HG02885 (cell line): Measurements from ENCODE around the gene NMUR2.
A peak's percentile ranks its signal among the peaks of the same experiment; 100 is the strongest.

Experiments
- ATAC-seq: cut with Tn5 transposase; IDR thresholded peaks from one replicate; pipeline ENCODE4 v1.9.1; 2021; ENCODE audit warnings: mild to moderate bottlenecking; ENCODE audit not compliant: unreplicated experiment, poor library complexity

Gene NMUR2

GRCh38 chr5:152405145-152405544 lies at the start of gene NMUR2:
TSS of gene NMUR2 (minus strand) at chr5:152405279. CDS start at chr5:152405113, 166 bp downstream.
- no peak for ATAC-seq

- no peak for ATAC-seq
Observed at GRCh38 chr5:152443935-152444334, 38.9 kb upstream of the NMUR2 start.

GRCh38 chr5:152439791-152440190 lies 34.7 kb upstream of the NMUR2 start:
- no peak for ATAC-seq

DNA sequence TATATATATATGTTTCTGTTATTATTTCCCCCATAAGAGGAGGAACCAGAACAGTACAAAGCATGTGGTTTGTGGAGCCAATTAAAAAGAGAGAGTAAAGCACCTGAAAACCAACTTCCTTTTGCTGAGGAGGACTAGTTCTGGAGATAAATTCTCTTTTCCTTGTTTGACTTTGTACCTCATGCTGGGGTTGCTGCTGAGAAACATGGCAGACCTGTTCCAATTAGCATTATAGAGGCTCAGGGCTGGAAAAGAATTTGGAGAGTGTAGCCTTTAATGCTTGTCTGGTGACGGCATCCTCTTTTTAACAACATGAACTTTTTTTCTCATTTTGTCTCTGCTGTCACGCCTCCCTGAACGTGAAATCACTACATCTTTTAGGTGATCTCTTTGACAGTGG lies 32.8 kb upstream of the NMUR2 start:
- no peak for ATAC-seq

DNA sequence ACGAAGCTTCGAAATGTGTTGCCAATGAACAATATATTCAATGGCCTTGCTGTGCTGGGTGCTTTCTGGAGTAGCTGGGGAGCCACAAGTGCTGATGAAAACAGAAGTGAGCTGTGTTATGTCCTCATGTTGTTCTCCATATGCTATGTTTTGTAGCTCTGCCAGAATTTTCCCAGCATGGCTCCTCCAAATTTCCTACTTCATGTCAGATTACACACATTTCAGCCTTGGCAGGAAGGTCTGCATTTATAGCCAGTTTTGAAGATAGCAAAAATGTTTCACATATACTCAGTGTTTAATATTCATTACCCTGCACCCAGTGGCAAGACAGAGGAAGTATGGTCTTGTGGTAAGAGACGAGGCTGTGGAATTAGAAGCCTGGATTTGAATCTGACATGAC lies 22.6 kb upstream of the NMUR2 start:
- ATAC-seq: no peak

GRCh38 chr5:152425083-152425482 lies 20.0 kb upstream of the NMUR2 start:
- no peak for ATAC-seq

GRCh38 chr5:152424501-152424900 lies 19.4 kb upstream of the NMUR2 start:
- no peak for ATAC-seq

GRCh38 chr5:152422081-152422480 lies 17.0 kb upstream of the NMUR2 start:
- ATAC-seq: no peak

GRCh38 chr5:152412129-152412528 lies 7.0 kb upstream of the NMUR2 start:
- no peak for ATAC-seq

DNA sequence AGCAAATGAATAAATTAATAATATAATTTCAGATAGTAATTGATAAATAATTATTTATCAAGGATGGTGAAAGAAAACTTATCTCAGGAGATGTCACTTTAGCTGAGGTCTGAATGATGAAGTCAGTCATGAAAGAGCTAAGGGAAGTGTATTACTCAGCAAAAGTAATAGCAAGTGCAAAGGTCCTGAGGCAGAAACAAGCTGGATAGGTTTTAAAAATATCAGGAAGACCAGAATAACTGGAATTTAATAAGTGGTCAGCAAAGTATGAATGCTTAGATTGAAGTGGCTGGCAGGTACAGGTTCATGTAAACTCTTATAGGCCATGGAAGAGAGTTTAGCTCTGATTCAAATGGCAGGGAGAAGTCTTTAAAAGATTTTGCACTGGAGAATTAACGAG lies 1.0 kb upstream of the NMUR2 start:
- ATAC-seq: no peak

GRCh38 chr5:152404494-152404893 lies 585 bp downstream of the NMUR2 start:
- ATAC-seq: no peak

GRCh38 chr5:152403046-152403445 lies 2.0 kb downstream of the NMUR2 start:
- no peak for ATAC-seq

DNA sequence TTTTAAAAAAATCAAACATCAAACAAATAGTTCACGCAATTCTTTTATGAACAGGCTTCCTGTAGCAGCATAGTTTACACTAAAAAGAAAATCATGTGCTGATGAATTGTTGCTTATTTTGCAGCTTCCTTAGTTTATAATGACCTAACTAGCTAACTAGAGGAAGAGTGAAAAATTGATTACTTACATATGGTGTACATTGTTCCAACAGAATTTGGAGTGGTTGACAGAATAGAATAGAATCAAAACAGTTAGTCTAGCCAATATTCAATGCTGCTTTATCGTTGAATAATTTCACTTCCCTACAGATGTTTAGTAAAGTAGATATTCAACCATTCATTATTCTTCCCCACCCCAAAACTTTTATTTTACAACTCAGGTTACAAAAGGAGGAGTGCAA lies 4.2 kb downstream of the NMUR2 start:
- ATAC-seq: no peak

DNA sequence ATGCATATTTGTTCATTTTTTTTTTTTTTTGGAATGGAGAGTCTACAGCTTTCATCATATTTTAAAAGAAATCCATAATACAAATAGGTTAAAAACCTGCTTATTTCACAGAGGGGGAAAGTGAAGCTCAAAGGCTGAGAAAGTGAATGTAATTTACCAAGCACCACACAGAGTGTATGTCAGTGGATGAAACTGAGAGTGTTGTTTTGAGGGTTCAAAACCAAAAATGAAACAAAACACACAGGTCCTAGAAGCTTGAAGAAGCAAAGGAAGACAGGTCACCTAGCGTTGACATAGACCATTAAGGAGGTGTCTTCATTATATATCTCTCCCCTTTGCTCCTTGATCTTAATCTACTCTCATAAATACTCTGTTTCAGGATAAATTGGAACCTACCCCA lies 7.5 kb downstream of the NMUR2 start:
- ATAC-seq: peak; percentile 92

DNA sequence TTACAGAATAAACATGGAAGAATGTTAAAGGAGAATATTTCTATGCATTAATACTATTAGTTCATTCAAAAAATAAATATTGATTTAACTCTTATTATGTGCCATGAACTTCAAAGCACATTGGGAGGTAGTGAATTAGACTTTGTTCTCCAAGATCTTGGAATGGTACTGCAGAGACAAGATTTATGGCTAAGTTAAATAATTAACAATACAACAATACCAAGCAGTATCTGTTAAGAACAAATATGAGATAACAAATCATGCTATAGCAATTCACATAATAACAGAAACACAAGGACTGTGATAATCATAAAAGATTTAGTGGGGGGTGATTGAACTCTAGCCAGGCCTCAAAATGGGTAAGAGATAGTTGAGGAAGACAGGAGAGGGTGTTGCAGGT lies 11.6 kb downstream of the NMUR2 start:
- ATAC-seq: no peak

- ATAC-seq: no peak
Observed at GRCh38 chr5:152389208-152389849, 15.8 kb downstream of the NMUR2 start.

DNA sequence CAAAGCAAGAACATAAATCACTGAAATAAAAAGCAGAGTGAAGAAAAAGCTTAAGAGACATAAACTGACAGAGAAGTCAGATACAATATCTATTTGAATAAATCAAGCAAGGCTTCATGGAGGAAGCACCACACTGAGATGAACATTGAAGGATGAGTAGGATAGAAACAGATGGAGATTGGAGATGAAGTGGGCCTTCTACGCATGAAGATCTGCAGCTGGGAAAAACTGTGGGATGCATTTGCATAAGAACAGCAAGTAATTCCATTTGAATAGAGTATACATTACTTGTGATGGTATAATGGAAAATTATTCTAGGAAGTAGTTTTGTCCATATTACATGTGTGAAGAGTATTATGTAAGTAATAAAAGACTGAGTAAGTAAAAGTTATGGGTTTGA lies 16.5 kb downstream of the NMUR2 start:
- no peak for ATAC-seq

GRCh38 chr5:152380415-152381123 lies 24.5 kb downstream of the NMUR2 start:
- ATAC-seq: no peak

DNA sequence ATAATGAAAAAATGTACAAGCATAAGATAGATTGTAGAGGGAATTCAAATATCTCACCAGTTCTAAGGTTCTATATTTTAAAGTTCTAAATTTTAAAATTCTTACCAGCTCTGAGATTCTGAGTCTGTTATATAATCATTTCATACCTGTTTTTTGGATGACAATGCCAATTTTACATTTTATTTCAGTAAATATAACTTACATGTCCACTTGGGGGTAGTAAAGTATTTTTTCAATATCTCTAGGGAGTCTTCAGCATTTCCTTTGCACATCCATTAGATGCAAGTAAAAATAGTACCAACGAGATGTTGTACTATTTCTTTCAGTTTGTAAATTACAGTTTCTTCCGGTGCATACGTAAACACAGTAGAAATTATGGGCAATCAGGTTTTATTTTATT lies 25.7 kb downstream of the NMUR2 start:
- ATAC-seq: no peak

GRCh38 chr5:152378730-152379129 lies 26.3 kb downstream of the NMUR2 start:
- no peak for ATAC-seq

- no peak for ATAC-seq
Observed at GRCh38 chr5:152376886-152377285, 28.2 kb downstream of the NMUR2 start.

GRCh38 chr5:152374711-152375275 lies 30.3 kb downstream of the NMUR2 start:
- no peak for ATAC-seq
